ENCODE measurements around the gene FAM171A2.
"Not testable (repeated sequence)": the region's sequence is repeated elsewhere in the genome, so short reads cannot be mapped to it uniquely, and the experiment has no call there.

FAM171A2 gene

DNA sequence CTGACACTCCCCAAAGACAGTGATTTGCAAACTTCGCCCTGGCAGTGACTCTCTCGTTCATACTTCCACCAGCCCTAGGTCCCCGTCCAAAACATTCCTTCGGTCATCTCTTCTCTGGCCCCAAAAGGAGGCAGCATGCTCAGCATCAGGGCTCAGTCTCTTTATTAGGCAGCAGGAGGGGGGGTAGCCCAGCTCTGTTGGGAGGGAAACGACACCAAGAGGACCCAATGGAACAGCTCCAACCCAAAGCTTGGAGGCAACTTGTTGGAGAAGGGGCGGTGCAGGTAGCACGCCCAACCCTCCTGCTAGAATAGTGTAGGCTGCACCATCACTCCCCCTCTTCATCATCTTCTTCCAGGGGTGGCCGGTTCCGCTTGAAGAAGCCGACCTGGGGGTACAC lies 8.4 kb upstream of the FAM171A2 start:
- Histone ChIP-seq H3K27me3 (replicated peaks; ENCODE audit: insufficient read depth, low read length) (peaks cover 26% of the 10 kb centered on the region), H3K27ac (ENCODE audit: low read length) (no peak overlapping the region), H3K4me1 (ENCODE audit: low read length) (no peaks in the 10 kb centered on the region), H3K4me3 (ENCODE audit: low read length) (no peak overlapping the region), H3K9ac (ENCODE audit: low read length) (no peak overlapping the region), H3K9me2 (replicated peaks; ENCODE audit: insufficient read depth, low read length) (no peaks in the 10 kb centered on the region), H3K36me3 (replicated peaks; ENCODE audit: insufficient read depth, low read length) (no peaks in the 10 kb centered on the region), H3K79me2 (ENCODE audit: low read length) (no peaks in the 10 kb centered on the region), H2AFZ (ENCODE audit: low read length) (no peak overlapping the region), H3K9me3 (replicated peaks; ENCODE audit: insufficient read depth, low read length) (no peaks in the 10 kb centered on the region), H3F3A (ENCODE audit: insufficient read depth, low read length) (no peaks in the 10 kb centered on the region), H3K4me2 (ENCODE audit: low read depth, low read length) (no peak overlapping the region), H4K20me1 (ENCODE audit: insufficient read depth, low read length) (no peaks in the 10 kb centered on the region)
- no peak for DNase-seq
- no peak for TF ChIP-seq EZH2phosphoT487 (IDR thresholded peaks at IDR 0.05; ENCODE audit: low read length)
- TF ChIP-seq, protein P1, sequence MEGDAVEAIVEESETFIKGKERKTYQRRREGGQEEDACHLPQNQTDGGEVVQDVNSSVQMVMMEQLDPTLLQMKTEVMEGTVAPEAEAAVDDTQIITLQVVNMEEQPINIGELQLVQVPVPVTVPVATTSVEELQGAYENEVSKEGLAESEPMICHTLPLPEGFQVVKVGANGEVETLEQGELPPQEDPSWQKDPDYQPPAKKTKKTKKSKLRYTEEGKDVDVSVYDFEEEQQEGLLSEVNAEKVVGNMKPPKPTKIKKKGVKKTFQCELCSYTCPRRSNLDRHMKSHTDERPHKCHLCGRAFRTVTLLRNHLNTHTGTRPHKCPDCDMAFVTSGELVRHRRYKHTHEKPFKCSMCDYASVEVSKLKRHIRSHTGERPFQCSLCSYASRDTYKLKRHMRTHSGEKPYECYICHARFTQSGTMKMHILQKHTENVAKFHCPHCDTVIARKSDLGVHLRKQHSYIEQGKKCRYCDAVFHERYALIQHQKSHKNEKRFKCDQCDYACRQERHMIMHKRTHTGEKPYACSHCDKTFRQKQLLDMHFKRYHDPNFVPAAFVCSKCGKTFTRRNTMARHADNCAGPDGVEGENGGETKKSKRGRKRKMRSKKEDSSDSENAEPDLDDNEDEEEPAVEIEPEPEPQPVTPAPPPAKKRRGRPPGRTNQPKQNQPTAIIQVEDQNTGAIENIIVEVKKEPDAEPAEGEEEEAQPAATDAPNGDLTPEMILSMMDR (IDR thresholded peaks at IDR 0.05; ENCODE audit: low read length) = no peak
- TF ChIP-seq EZH2 (optimal IDR thresholded peaks at IDR 0.05; ENCODE audit: low read depth, low read length) = no peak

DNA sequence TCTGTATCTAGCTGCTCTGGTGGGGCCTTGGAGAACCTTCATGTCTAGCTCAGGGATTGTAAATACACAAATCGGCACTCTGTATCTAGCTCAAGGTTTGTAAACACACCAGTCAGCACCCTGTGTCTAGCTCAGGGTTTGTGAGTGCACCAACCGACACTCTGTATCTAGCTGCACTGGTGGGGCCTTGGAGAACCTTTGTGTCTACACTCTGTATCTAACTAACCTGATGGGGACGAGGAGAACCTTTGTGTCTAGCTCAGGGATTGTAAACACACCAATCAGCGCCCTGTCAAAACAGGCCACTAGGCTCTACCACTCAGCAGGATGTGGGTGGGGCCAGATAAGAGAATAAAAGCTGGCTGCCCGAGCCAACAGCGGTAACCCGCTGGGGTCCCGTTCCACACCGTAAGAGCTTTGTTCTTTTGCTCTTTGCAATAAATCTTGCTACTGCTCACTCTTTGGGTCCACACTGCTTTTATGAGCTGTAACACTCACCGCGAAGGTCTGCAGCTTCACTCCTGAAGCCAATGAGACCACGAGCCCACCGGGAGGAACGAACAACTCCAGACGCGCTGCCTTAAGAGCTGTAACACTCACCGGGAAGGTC lies 5.9 kb upstream of the FAM171A2 start:
- H3K36me3 ChIP-seq (replicated peaks; ENCODE audit: insufficient read depth, low read length); H3K27ac ChIP-seq (ENCODE audit: low read length); H2AFZ ChIP-seq (ENCODE audit: low read length); DNase-seq; H3K4me3 ChIP-seq (ENCODE audit: low read length); H3K4me1 ChIP-seq (ENCODE audit: low read length); H3K9me3 ChIP-seq (replicated peaks; ENCODE audit: insufficient read depth, low read length); H3K9ac ChIP-seq (ENCODE audit: low read length); H3K9me2 ChIP-seq (replicated peaks; ENCODE audit: insufficient read depth, low read length); H4K20me1 ChIP-seq (ENCODE audit: insufficient read depth, low read length); H3K4me2 ChIP-seq (ENCODE audit: low read depth, low read length); H3K79me2 ChIP-seq (ENCODE audit: low read length); H3F3A ChIP-seq (ENCODE audit: insufficient read depth, low read length): not testable (repeated sequence)
- peaks cover 47% of the 10 kb centered on the region for H3K27me3 ChIP-seq (replicated peaks; ENCODE audit: insufficient read depth, low read length)

DNA sequence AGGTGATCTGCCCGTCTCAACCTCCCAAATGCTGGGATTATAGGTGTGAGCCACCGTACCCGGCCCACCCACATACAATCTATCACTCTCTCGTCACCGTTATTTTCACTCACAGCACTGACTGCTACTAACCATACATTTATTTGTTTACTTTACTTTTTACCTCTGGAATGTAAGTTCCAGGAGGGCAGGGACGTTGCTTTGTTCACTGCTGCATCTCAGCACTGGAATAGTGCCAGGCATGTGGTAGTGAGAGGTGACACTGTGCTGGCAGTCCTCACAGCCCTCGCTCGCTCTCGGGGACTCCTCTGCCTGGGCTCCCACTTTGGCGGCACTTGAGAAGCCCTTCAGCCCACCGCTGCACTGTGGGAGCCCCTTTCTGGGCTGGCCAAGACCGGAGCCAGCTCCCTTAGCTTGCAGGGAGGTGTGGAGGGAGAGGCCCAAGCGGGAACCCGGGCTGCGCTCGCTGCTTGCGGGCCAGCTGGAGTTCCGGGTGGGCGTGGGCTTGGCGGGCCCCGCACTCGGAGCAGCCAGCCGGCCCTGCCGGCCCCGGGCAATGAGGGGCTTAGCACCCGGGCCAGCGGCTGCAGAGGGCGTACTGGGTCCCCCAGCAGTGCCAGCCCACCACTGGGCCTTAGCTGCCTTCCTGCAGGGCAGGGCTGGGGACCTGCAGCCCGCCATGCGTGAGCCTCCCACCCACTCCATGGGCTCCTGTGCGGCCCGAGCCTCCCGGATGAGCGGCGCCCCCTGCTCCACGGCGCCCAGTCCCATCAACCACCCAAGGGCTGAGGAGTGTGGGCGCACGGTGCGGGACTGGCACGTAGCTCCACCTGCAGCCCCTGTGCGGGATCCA lies 5.0 kb upstream of the FAM171A2 start:
- peaks cover 50% of the 10 kb centered on the region for H3K27me3 ChIP-seq (replicated peaks; ENCODE audit: insufficient read depth, low read length)
- not testable (repeated sequence) for H3K9ac ChIP-seq (ENCODE audit: low read length); H2AFZ ChIP-seq (ENCODE audit: low read length); H3K27ac ChIP-seq (ENCODE audit: low read length); H4K20me1 ChIP-seq (ENCODE audit: insufficient read depth, low read length); H3K36me3 ChIP-seq (replicated peaks; ENCODE audit: insufficient read depth, low read length); H3K4me2 ChIP-seq (ENCODE audit: low read depth, low read length); H3K9me3 ChIP-seq (replicated peaks; ENCODE audit: insufficient read depth, low read length); H3F3A ChIP-seq (ENCODE audit: insufficient read depth, low read length); H3K9me2 ChIP-seq (replicated peaks; ENCODE audit: insufficient read depth, low read length); DNase-seq; H3K79me2 ChIP-seq (ENCODE audit: low read length); H3K4me3 ChIP-seq (ENCODE audit: low read length); H3K4me1 ChIP-seq (ENCODE audit: low read length)

- DNase-seq = no peak
- Histone ChIP-seq H4K20me1 (ENCODE audit: insufficient read depth, low read length) (no peaks in the 10 kb centered on the region), H2AFZ (ENCODE audit: low read length) (no peak overlapping the region), H3K9me3 (replicated peaks; ENCODE audit: insufficient read depth, low read length) (no peaks in the 10 kb centered on the region), H3K27me3 (replicated peaks; ENCODE audit: insufficient read depth, low read length) (peaks cover 47% of the 10 kb centered on the region), H3K9ac (ENCODE audit: low read length) (no peak overlapping the region), H3K9me2 (replicated peaks; ENCODE audit: insufficient read depth, low read length) (no peaks in the 10 kb centered on the region), H3K79me2 (ENCODE audit: low read length) (no peaks in the 10 kb centered on the region), H3K4me3 (ENCODE audit: low read length) (no peak overlapping the region), H3K36me3 (replicated peaks; ENCODE audit: insufficient read depth, low read length) (no peaks in the 10 kb centered on the region), H3K27ac (ENCODE audit: low read length) (no peak overlapping the region), H3K4me1 (ENCODE audit: low read length) (no peaks in the 10 kb centered on the region), H3F3A (ENCODE audit: insufficient read depth, low read length) (no peaks in the 10 kb centered on the region), H3K4me2 (ENCODE audit: low read depth, low read length) (no peak overlapping the region)
- TF ChIP-seq, protein P1 (IDR thresholded peaks at IDR 0.05; ENCODE audit: low read length) = no peak
- no peak for TF ChIP-seq EZH2phosphoT487 (IDR thresholded peaks at IDR 0.05; ENCODE audit: low read length)
- no peak for TF ChIP-seq EZH2 (optimal IDR thresholded peaks at IDR 0.05; ENCODE audit: low read depth, low read length)
Observed at GRCh38 chr17:44367231-44367979, 3.8 kb upstream of the FAM171A2 start.

- H3K4me2 ChIP-seq (ENCODE audit: low read depth, low read length); H3K36me3 ChIP-seq (replicated peaks; ENCODE audit: insufficient read depth, low read length): not testable (repeated sequence)
Observed at GRCh38 chr17:44365051-44365450, 1.4 kb upstream of the FAM171A2 start.

More at GRCh38 chr17:44365051-44365450, 1.4 kb upstream of the FAM171A2 start:
- not testable (repeated sequence) for H3K4me1 ChIP-seq (ENCODE audit: low read length); DNase-seq; H3F3A ChIP-seq (ENCODE audit: insufficient read depth, low read length); H3K9ac ChIP-seq (ENCODE audit: low read length); H3K27ac ChIP-seq (ENCODE audit: low read length); H4K20me1 ChIP-seq (ENCODE audit: insufficient read depth, low read length); H2AFZ ChIP-seq (ENCODE audit: low read length); H3K9me3 ChIP-seq (replicated peaks; ENCODE audit: insufficient read depth, low read length); H3K79me2 ChIP-seq (ENCODE audit: low read length); H3K9me2 ChIP-seq (replicated peaks; ENCODE audit: insufficient read depth, low read length); H3K4me3 ChIP-seq (ENCODE audit: low read length)
- peaks cover 33% of the 10 kb centered on the region for H3K27me3 ChIP-seq (replicated peaks; ENCODE audit: insufficient read depth, low read length)
